Hematopoietic multipotent progenitor cell (in vitro differentiated cells): Measurements from ENCODE around the gene MTA1. TPM values are rescaled to one million over a fixed set of nuclear protein-coding genes. Genes with fewer than 3 reads are reported as not detected.
A peak's percentile ranks its signal among the peaks of the same experiment; 100 is the strongest.

ENCODE experiments used
- DNase-seq, 3 donors: peaks; one replicate each; pipeline ENCODE4 v3.0.0-alpha.2; 2011 to 2015; ENCODE audit warnings: low read depth in 2 of 3, low spot score in 2 of 3
- total RNA-seq: library from RNA; depleted of rRNA; stranded (reverse); fragments of >200 nt; gene quantifications from one replicate; pipeline ENCODE4 v1.2.3, GENCODE V29; 2012

Gene MTA1
- total RNA-seq, 1 donor: 110 TPM

- no peak for DNase-seq
These were observed 17.9 kb upstream of the MTA1 start for GRCh38 chr14:105401699-105402098.

- no peak for DNase-seq
These were observed 11.0 kb upstream of the MTA1 start for GRCh38 chr14:105408592-105408991.

- no peak for DNase-seq
These were observed 10.3 kb upstream of the MTA1 start for GRCh38 chr14:105409364-105409763.

- DNase-seq: no peak
These were observed 9.0 kb upstream of the MTA1 start for GRCh38 chr14:105410642-105411016.

- peak in 1 of 3 donors; percentile 32 for DNase-seq
These were observed 8.3 kb upstream of the MTA1 start for GRCh38 chr14:105411017-105411941.

GRCh38 chr14:105411985-105412770 lies 7.4 kb upstream of the MTA1 start:
- DNase-seq: no peak

GRCh38 chr14:105412771-105413543 lies 6.7 kb upstream of the MTA1 start:
- no peak for DNase-seq

- DNase-seq: no peak
These were observed 6.1 kb upstream of the MTA1 start for GRCh38 chr14:105413544-105413886.

- peak; percentile 40 to 78 (median 76) for DNase-seq
These were observed 4.9 kb upstream of the MTA1 start for GRCh38 chr14:105414456-105415371.

- no peak for DNase-seq
These were observed 3.9 kb upstream of the MTA1 start for GRCh38 chr14:105415481-105416428.

GRCh38 chr14:105416671-105417070 lies 3.0 kb upstream of the MTA1 start:
- no peak for DNase-seq

GRCh38 chr14:105417690-105418121 lies 1.9 kb upstream of the MTA1 start:
- DNase-seq: no peak

- no peak for DNase-seq
These were observed 1.1 kb upstream of the MTA1 start for GRCh38 chr14:105418269-105419194.

- DNase-seq: no peak
These were observed 710 bp downstream of the MTA1 start for GRCh38 chr14:105420101-105420973.

GRCh38 chr14:105420974-105421674 lies 1.5 kb downstream of the MTA1 start:
- DNase-seq: no peak
